Measurements from ENCODE around the gene ROR1.

- no peak for TF ChIP-seq CTCF (IDR thresholded peaks at IDR 0.05; ENCODE audit: extremely low read depth in 1 of 2, insufficient read depth in 1 of 2, low read depth in 1 of 2, low read length in 2 of 2)
- no peak for TF ChIP-seq POLR2A (IDR thresholded peaks at IDR 0.05; ENCODE audit: low read depth, low read length)
- no peak for TF ChIP-seq EZH2 (IDR thresholded peaks at IDR 0.05; ENCODE audit: borderline replicate concordance, low read depth, low read length, severe bottlenecking)
- TF ChIP-seq FOS (IDR thresholded peaks at IDR 0.05; ENCODE audit: borderline replicate concordance, insufficient read depth, low read length): no peak
- no peak for TF ChIP-seq POLR2AphosphoS5 (IDR thresholded peaks at IDR 0.05; ENCODE audit: insufficient read depth, low read depth, low read length)
- no peak for TF ChIP-seq MAX (IDR thresholded peaks at IDR 0.05; ENCODE audit: insufficient read depth, insufficient read length)
- TF ChIP-seq MYC (IDR thresholded peaks at IDR 0.05; ENCODE audit: low read depth, low read length): no peak
These were observed 314.0 kb downstream of the ROR1 start for GRCh38 chr1:64087768-64088167.

Data from endothelial cell of umbilical vein (primary cell).